GM23338 (cell line): ENCODE results near the gene NELL2.

ENCODE experiments used
- CTCF ChIP-seq, 2 experiments: fragments of 200-600 bp in 1 of 2; sonication (generic) in 1 of 2; conservative IDR thresholded peaks; 2 replicates each; pipeline versions ENCODE4 v1.5.1 to v1.6.1; 2016 to 2017; ENCODE audit warnings: antibody characterized with exemption in 2 of 2, low read depth in 2 of 2, mild to moderate bottlenecking in 2 of 2, moderate library complexity in 1 of 2
- ETS1 ChIP-seq: IDR thresholded peaks from 2 replicates; pipeline ENCODE4 v1.6.1; 2016; ENCODE audit warnings: antibody characterized with exemption
- EZH2 ChIP-seq: fragments of 200-600 bp; sonication (generic); IDR thresholded peaks from one replicate; pipeline ENCODE4 v1.8.0; 2017; ENCODE audit warnings: antibody characterized with exemption, mild to moderate bottlenecking, low read depth; ENCODE audit not compliant: unreplicated experiment
- EZH2phosphoT487 ChIP-seq: fragments of 200-600 bp; sonication (generic); IDR thresholded peaks from one replicate; pipeline ENCODE4 v1.8.1; 2018; ENCODE audit warnings: antibody characterized with exemption; ENCODE audit not compliant: unreplicated experiment
- JUNB ChIP-seq: IDR thresholded peaks from one replicate; pipeline ENCODE4 v1.6.1; 2016; ENCODE audit warnings: antibody characterized with exemption; ENCODE audit not compliant: unreplicated experiment
- NANOG ChIP-seq: IDR thresholded peaks from 2 replicates; pipeline ENCODE4 v1.6.1; 2016; ENCODE audit warnings: antibody characterized with exemption, borderline replicate concordance
- POLR2AphosphoS5 ChIP-seq: IDR thresholded peaks from 2 replicates; pipeline ENCODE4 v1.6.1; 2016; ENCODE audit warnings: antibody characterized with exemption, low read depth
- REST ChIP-seq: IDR thresholded peaks from one replicate; pipeline ENCODE4 v1.6.1; 2018; ENCODE audit warnings: antibody characterized with exemption; ENCODE audit not compliant: unreplicated experiment
- STAT1 ChIP-seq: IDR thresholded peaks from one replicate; pipeline ENCODE4 v1.6.1; 2016; ENCODE audit warnings: antibody characterized with exemption; ENCODE audit not compliant: unreplicated experiment
- ZNF114 ChIP-seq: fragments of 250-450 bp; sonication (Bioruptor Pico); IDR thresholded peaks from 2 replicates; pipeline ENCODE4 v1.5.0; 2020; ENCODE audit warnings: mild to moderate bottlenecking, moderate library complexity

GRCh38 chr12:44563486-44563885 lies 312.6 kb downstream of the NELL2 start:
- TF ChIP-seq JUNB (no peak), CTCF (conservative IDR thresholded peaks at IDR 0.05; ENCODE audit: low read depth in 2 of 2) (no peak), EZH2 (no peak), EZH2phosphoT487 (no peak), POLR2AphosphoS5 (no peak), REST (no peak), STAT1 (no peak), NANOG (no peak), ZNF114 (CRISPR knock-in tag) (no peak), ETS1 (no peak)
